Mucosa of descending colon (tissue), 3 donors: ENCODE results near the gene KRTAP4-8. TPM values are rescaled to one million over a fixed set of nuclear protein-coding genes. Genes with fewer than 3 reads are reported as not detected.
"Not testable (repeated sequence)": the region's sequence is repeated elsewhere in the genome, so short reads cannot be mapped to it uniquely, and the experiment has no call there.

Source experiments
- ATAC-seq: fragments of 200-7000 bp; cut with Tn5 transposase; one replicate; pipeline ENCODE4 v1.9.1; 2020; ENCODE audit warnings: mild to moderate bottlenecking, moderate library complexity
- DNase-seq, 3 donors: peaks; one replicate each; pipeline ENCODE4 v3.0.0-alpha.2; 2020
- H3K36me3 ChIP-seq: fragments of 200-600 bp; one replicate; pipeline ENCODE4 v1.8.0; 2021; ENCODE audit warnings: low read depth, mild to moderate bottlenecking
- H3K4me1 ChIP-seq: fragments of 200-600 bp; one replicate; pipeline ENCODE4 v1.8.0; 2021; ENCODE audit warnings: low read depth, mild to moderate bottlenecking
- H3K4me3 ChIP-seq: fragments of 200-600 bp; one replicate; pipeline ENCODE4 v1.8.0; 2021; ENCODE audit warnings: mild to moderate bottlenecking
- H3K9me3 ChIP-seq: fragments of 200-600 bp; one replicate; pipeline ENCODE4 v1.8.0; 2021; ENCODE audit warnings: mild to moderate bottlenecking
- CTCF ChIP-seq: fragments of 200-600 bp; IDR thresholded peaks from one replicate; pipeline ENCODE4 v1.8.0; 2022; ENCODE audit warnings: antibody characterized with exemption, mild to moderate bottlenecking
- intact Hi-C, 2 donors: fragments of 100-400 bp; cut with DNase I in 1 of 2; cut with micrococcal nuclease in 1 of 2; formaldehyde crosslinking; loops; one replicate each; pipeline versions ENCODE4 v1.11.0 to v1.11.1; 2022; cut with DNase I, micrococcal nuclease
- total RNA-seq, 3 donors: library from RNA; stranded (reverse); fragmentation: NEBNext Ultra II Directional in 2 of 3; extraction: Animal tissue kit (Norgen Biotek cat#: 25700) in 2 of 3; gene quantifications; one replicate each; pipeline versions ENCODE4 v1.2.1 to v1.2.4, GENCODE V29; 2021 to 2023
- donor health status: DM: no; HTN: no; CAD: no; lungs with moderate emphysema.
- donor health status: DM: no; HTN: no; CAD: no.
- donor health status: DM: no; HTN: yes; CAD: no.

The KRTAP4-8 gene
- total RNA-seq, 3 donors from 2014 or later, result not detected

- Histone ChIP-seq H3K9me3 (no peaks in the 10 kb centered on the region), H3K4me1 (no peaks in the 10 kb centered on the region), H3K36me3 (no peaks in the 10 kb centered on the region), H3K4me3 (no peak overlapping the region)
- TF ChIP-seq CTCF, result no peak
- ATAC-seq (no peak), DNase-seq (no peak)
- intact Hi-C loops, result no loop called here
These were observed 24.3 kb downstream of the KRTAP4-8 start for GRCh38 chr17:41073676-41074075.

GRCh38 chr17:41071606-41072360 is 26.2 kb downstream of the KRTAP4-8 start:
- no peaks in the 10 kb centered on the region for H3K36me3 ChIP-seq
- H3K4me3 ChIP-seq, result no peak overlapping the region
- ATAC-seq (no peak), DNase-seq (no peak)
- no peaks in the 10 kb centered on the region for H3K4me1 ChIP-seq
- no peaks in the 10 kb centered on the region for H3K9me3 ChIP-seq
- intact Hi-C loops, result no loop called here
- TF ChIP-seq CTCF, result no peak

DNA sequence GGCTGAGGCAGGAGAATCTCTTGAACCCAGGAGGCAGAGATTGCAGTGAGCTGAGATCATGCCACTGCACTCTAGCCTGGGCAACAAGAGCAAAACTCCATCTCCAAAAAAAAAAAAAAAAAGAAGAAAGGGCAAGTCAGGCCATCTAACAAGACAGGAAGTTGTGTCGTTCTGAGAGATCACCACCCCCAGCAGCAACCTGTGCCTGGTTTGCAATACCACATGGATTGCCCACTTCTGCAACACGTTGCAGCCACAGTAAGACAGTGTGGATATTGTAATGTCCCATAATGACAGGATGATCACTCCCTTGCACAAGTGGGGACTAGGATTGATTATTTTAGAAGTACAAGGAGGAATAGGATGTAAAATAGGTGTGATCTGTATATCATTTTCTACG is 28.9 kb downstream of the KRTAP4-8 start:
- no peak for ATAC-seq
- intact Hi-C loops, result no loop called here

DNA sequence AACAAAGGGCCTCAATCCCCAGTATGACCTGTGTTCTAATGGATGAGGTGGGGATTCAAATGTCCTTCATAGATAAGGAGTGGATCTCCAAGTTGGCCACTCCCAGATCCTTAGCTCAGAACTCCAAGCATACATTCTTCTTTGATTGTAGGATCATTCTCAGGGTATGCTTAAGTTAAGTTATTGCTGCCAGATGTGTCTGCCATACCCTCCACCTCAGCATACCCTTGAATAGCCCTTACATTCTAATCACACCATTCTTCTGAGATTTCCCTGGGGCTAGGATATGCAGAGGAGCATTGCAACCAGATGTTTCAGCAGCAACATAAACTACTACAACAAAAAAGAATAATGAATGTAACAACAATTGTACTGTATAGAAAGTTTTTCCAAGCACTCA is 30.7 kb downstream of the KRTAP4-8 start:
- Histone ChIP-seq H3K4me3 (no peak overlapping the region), H3K9me3 (no peaks in the 10 kb centered on the region), H3K4me1 (no peaks in the 10 kb centered on the region), H3K36me3 (no peaks in the 10 kb centered on the region)
- no peak for ATAC-seq
- DNase-seq, result no peak
- TF ChIP-seq CTCF, result no peak
- intact Hi-C loops, result no loop called here

More for the DNA sequence above, 28.9 kb downstream of the KRTAP4-8 start:
- Histone ChIP-seq H3K4me3 (no peak overlapping the region), H3K4me1 (no peaks in the 10 kb centered on the region), H3K9me3 (no peaks in the 10 kb centered on the region), H3K36me3 (no peaks in the 10 kb centered on the region)
- DNase-seq, result no peak
- TF ChIP-seq CTCF, result no peak

GRCh38 chr17:41065829-41066624 is 31.9 kb downstream of the KRTAP4-8 start, which contains the start of gene KRTAP2-4:
KRTAP2-4 (minus strand) TSS chr17:41065879; CDS start chr17:41065845, 34 bp downstream.
- intact Hi-C loops, result no loop called here
- no peak within 1 kb of the TSS for H3K4me3 ChIP-seq
- no peaks in the 10 kb centered on the region for H3K4me1 ChIP-seq
- H3K36me3 ChIP-seq, result no peaks in the 10 kb centered on the region
- ATAC-seq (no peak), DNase-seq (no peak)
- H3K9me3 ChIP-seq, result no peaks in the 10 kb centered on the region
- no peak for TF ChIP-seq CTCF

DNA sequence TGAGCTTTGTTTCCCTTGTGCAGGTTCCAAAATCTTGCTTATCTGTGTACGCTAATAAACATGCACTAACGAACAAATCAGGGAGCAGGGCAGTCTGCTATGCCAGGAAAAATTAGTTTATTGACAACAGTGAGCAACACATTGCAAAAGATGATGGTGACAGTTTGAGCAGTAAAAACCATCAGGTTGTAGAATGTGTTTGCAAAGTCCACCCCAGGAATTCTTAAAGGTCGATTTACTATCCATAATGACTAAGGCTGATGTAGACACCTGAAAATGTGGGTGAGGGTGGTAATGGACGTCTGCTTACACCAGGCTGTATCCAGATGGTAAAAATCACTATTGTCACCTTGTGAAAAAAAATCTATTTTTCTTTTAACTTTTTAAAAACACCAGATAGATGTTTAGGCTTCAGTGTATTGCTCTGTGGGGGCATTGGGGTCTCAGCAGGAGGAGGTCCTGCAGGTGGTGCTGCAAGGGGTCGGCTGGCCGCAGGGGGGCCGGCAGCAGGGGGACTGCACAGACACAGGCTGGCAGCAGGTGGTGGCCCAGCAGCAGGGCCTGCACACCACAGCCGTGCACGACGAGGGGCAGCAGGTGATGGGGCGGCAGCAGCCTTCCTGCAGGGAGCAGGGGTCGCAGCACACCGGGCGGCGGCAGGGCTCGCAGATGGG is 32.8 kb downstream of the KRTAP4-8 start:
- H3K9me3 ChIP-seq, intact Hi-C loops, H3K4me3 ChIP-seq: not testable (repeated sequence)

More for the DNA sequence above, 32.8 kb downstream of the KRTAP4-8 start:
- DNase-seq, ATAC-seq, H3K36me3 ChIP-seq, H3K4me1 ChIP-seq: not testable (repeated sequence)
